HFF-Myc (cell line): Measurements from ENCODE around the gene SOX12.

Experiments used
- DNase-seq: peaks from one replicate; pipeline ENCODE4 v3.0.0-alpha.2; 2011; ENCODE audit warnings: low read depth; ENCODE audit errors: extremely low read depth
- H3K4me3 ChIP-seq: replicated peaks from 2 replicates; pipeline ENCODE4 v1.5.1; 2011; ENCODE audit warnings: low read depth, mild to moderate bottlenecking, control low read depth, low read length
- CTCF ChIP-seq: IDR thresholded peaks from 2 replicates; pipeline ENCODE4 v1.5.1; 2012; ENCODE audit warnings: mild to moderate bottlenecking, low read depth, low read length, control low read depth; ENCODE audit errors: missing control alignments

The SOX12 gene

GRCh38 chr20:301886-302848 is 23.2 kb upstream of the SOX12 start:
- DNase-seq = no peak
- H3K4me3 ChIP-seq = no peak overlapping the region
- no peak for TF ChIP-seq CTCF

- no peak overlapping the region for H3K4me3 ChIP-seq
- no peak for TF ChIP-seq CTCF
- DNase-seq = no peak
These were observed 19.6 kb upstream of the SOX12 start for GRCh38 chr20:305745-306144.

GRCh38 chr20:308427-309038 is 16.8 kb upstream of the SOX12 start:
- no peak overlapping the region for H3K4me3 ChIP-seq
- DNase-seq = no peak
- no peak for TF ChIP-seq CTCF

GRCh38 chr20:309306-309840 is 16.0 kb upstream of the SOX12 start:
- no peak for DNase-seq

GRCh38 chr20:309841-310644 is 15.3 kb upstream of the SOX12 start:
- no peak for TF ChIP-seq CTCF
- H3K4me3 ChIP-seq = peak overlapping the region; percentile 45
- DNase-seq = peak; percentile 98

More at GRCh38 chr20:309306-309840, 16.0 kb upstream of the SOX12 start:
- no peak for TF ChIP-seq CTCF
- peak overlapping the region; percentile 45 for H3K4me3 ChIP-seq

- no peak overlapping the region for H3K4me3 ChIP-seq
- no peak for DNase-seq
- no peak for TF ChIP-seq CTCF
These were observed 14.7 kb upstream of the SOX12 start for GRCh38 chr20:310645-311044.
